H1 (cell line): Measurements from ENCODE around the gene HMCN2. TPM values are rescaled to one million over a fixed set of nuclear protein-coding genes. Genes with fewer than 3 reads are reported as not detected.

Experiments used
- CTCF ChIA-PET: fragments of 300-600 bp; sonication (Branson Sonifier 250); formaldehyde crosslinking; loops from one replicate; lab custom pipeline; 2021; ENCODE audit not compliant: partially characterized antibody; lab: Charles Lee
- POLR2A ChIA-PET: fragments of 300-600 bp; sonication (Branson Sonifier 250); formaldehyde crosslinking; loops from one replicate; lab custom pipeline; 2021; ENCODE audit warnings: inconsistent platforms; ENCODE audit not compliant: partially characterized antibody; lab: Charles Lee
- DNase-seq, 2 experiments: peaks; one replicate each; pipeline versions ENCODE4 v3.0.0 to v3.0.0-alpha.2; 2010 to 2022; ENCODE audit warnings: low spot score in 2 of 2, low read depth in 1 of 2, mixed read lengths in 1 of 2
- FAIRE-seq: peaks from 2 replicates; lab custom pipeline; 2011; peaks lifted over from hg19 to GRCh38; lab: Jason Lieb, UNC
- H2AFZ ChIP-seq: 2 replicates; pipeline ENCODE4 v1.8.1; 2012; ENCODE audit warnings: low read length, inconsistent platforms
- H2AK5ac ChIP-seq: 2 replicates; pipeline ENCODE4 v1.6.1; 2013; ENCODE audit warnings: low read depth, low read length
- H2BK120ac ChIP-seq: replicated peaks from 2 replicates; pipeline ENCODE3; 2013; ENCODE audit warnings: low read depth, low read length, inconsistent platforms
- H2BK12ac ChIP-seq: 2 replicates; pipeline ENCODE4 v1.6.1; 2013; ENCODE audit warnings: low read depth, low read length
- H2BK15ac ChIP-seq: 2 replicates; pipeline ENCODE4 v1.6.1; 2013; ENCODE audit warnings: low read length
- H2BK20ac ChIP-seq: 2 replicates; pipeline ENCODE4 v1.6.1; 2013; ENCODE audit warnings: low read length
- H2BK5ac ChIP-seq: 2 replicates; pipeline ENCODE4 v1.6.1; 2013; ENCODE audit warnings: low read depth, low read length
- H3K14ac ChIP-seq: 2 replicates; pipeline ENCODE4 v1.6.1; 2013; ENCODE audit warnings: inconsistent platforms; ENCODE audit not compliant: insufficient read length
- H3K18ac ChIP-seq: 2 replicates; pipeline ENCODE4 v1.6.1; 2013; ENCODE audit warnings: low read length; ENCODE audit errors: extremely low read depth
- H3K23ac ChIP-seq: 2 replicates; pipeline ENCODE4 v1.6.1; 2013; ENCODE audit warnings: inconsistent platforms; ENCODE audit not compliant: insufficient read length
- H3K23me2 ChIP-seq: 2 replicates; pipeline ENCODE4 v1.6.1; 2013; ENCODE audit warnings: low read depth, low read length
- H3K27ac ChIP-seq: 2 replicates; pipeline ENCODE4 v1.6.1; 2011; ENCODE audit warnings: low read depth, low read length, inconsistent platforms
- H3K27me3 ChIP-seq, 4 experiments: replicated peaks in 1 of 4; 1 replicate in 1 of 4; 2 replicates in 3 of 4; pipeline versions ENCODE4 v1.6.1 to v1.8.1; 2011 to 2013; ENCODE audit warnings: low read length in 3 of 4, mild to moderate bottlenecking in 3 of 4, inconsistent platforms in 2 of 4, mixed read lengths in 2 of 4, moderate library complexity in 1 of 4; ENCODE audit not compliant: control insufficient read depth in 3 of 4, insufficient read depth in 3 of 4; ENCODE audit errors: extremely low read depth in 1 of 4
- H3K36me3 ChIP-seq, 4 experiments: 2 replicates each; pipeline versions ENCODE4 v1.6.1 to v1.8.1; 2011 to 2013; ENCODE audit warnings: mild to moderate bottlenecking in 4 of 4, low read length in 3 of 4, moderate library complexity in 2 of 4, control low read depth in 1 of 4, inconsistent platforms in 1 of 4; ENCODE audit not compliant: insufficient read depth in 4 of 4, control insufficient read depth in 2 of 4
- H3K4ac ChIP-seq: replicated peaks from 2 replicates; pipeline ENCODE3; 2013; ENCODE audit warnings: low read length, low read depth, mixed read lengths, inconsistent platforms; ENCODE audit not compliant: insufficient read length
- H3K4me1 ChIP-seq, 4 experiments: replicated peaks in 1 of 4; 1 replicate in 1 of 4; 2 replicates in 3 of 4; pipeline versions ENCODE4 v1.6.1 to v1.8.1; 2011 to 2013; ENCODE audit warnings: low read length in 3 of 4, inconsistent platforms in 2 of 4, mixed read lengths in 1 of 4; ENCODE audit not compliant: insufficient read depth in 4 of 4, control insufficient read depth in 3 of 4
- H3K4me2 ChIP-seq, 2 experiments: 2 replicates each; pipeline versions ENCODE4 v1.6.1 to v1.8.1; 2011 to 2013; ENCODE audit warnings: low read depth in 2 of 2, low read length in 2 of 2, control low read depth in 1 of 2, inconsistent platforms in 1 of 2, mild to moderate bottlenecking in 1 of 2; ENCODE audit not compliant: insufficient read depth in 1 of 2
- H3K4me3 ChIP-seq, 4 experiments: fragments of 200-600, 300-600 bp in 1 of 4; sonication (generic), shearing (Covaris generic), sonication (Bioruptor Twin) in 1 of 4; 2 replicates each; pipeline versions ENCODE4 v1.5.1 to v1.8.1; 2011 to 2016; ENCODE audit warnings: low read length in 4 of 4, low read depth in 3 of 4, control low read depth in 2 of 4, inconsistent platforms in 2 of 4, mild to moderate bottlenecking in 2 of 4, mixed read lengths in 1 of 4, moderate library complexity in 1 of 4; ENCODE audit not compliant: insufficient read depth in 2 of 4; ENCODE audit errors: extremely low read depth in 1 of 4
- H3K56ac ChIP-seq: replicated peaks from 2 replicates; pipeline ENCODE3; 2013; ENCODE audit warnings: low read depth, mild to moderate bottlenecking, mixed read lengths, low read length, inconsistent platforms; ENCODE audit not compliant: insufficient read length
- H3K79me1 ChIP-seq: 2 replicates; pipeline ENCODE4 v1.6.1; 2013; ENCODE audit warnings: low read depth, low read length, control low read depth
- H3K79me2 ChIP-seq, 2 experiments: 2 replicates each; pipeline versions ENCODE4 v1.6.1 to v1.8.1; 2012 to 2013; ENCODE audit warnings: low read length in 2 of 2, mild to moderate bottlenecking in 2 of 2, inconsistent platforms in 1 of 2; ENCODE audit not compliant: insufficient read depth in 2 of 2, control insufficient read depth in 1 of 2
- H3K9ac ChIP-seq, 4 experiments: replicated peaks in 1 of 4; 1 replicate in 1 of 4; 2 replicates in 3 of 4; pipeline versions ENCODE4 v1.6.1 to v1.8.1; 2011 to 2013; ENCODE audit warnings: low read depth in 3 of 4, low read length in 3 of 4, control low read depth in 2 of 4, mild to moderate bottlenecking in 2 of 4, moderate library complexity in 2 of 4, inconsistent platforms in 1 of 4; ENCODE audit errors: extremely low read depth in 1 of 4
- H3K9me3 ChIP-seq, 2 experiments: 2 replicates each; pipeline versions ENCODE4 v1.6.1 to v1.8.1; 2012 to 2013; ENCODE audit warnings: mild to moderate bottlenecking in 2 of 2, moderate library complexity in 2 of 2, control low read depth in 1 of 2, inconsistent platforms in 1 of 2, low read depth in 1 of 2, low read length in 1 of 2, mixed read lengths in 1 of 2; ENCODE audit not compliant: insufficient read depth in 2 of 2
- H4K20me1 ChIP-seq, 2 experiments: replicated peaks in 1 of 2; 2 replicates each; pipeline versions ENCODE3 to v1.8.1; 2011 to 2013; ENCODE audit warnings: inconsistent platforms in 2 of 2, low read length in 2 of 2, mild to moderate bottlenecking in 1 of 2; ENCODE audit not compliant: insufficient read depth in 2 of 2, control insufficient read depth in 1 of 2
- H4K5ac ChIP-seq: 2 replicates; pipeline ENCODE4 v1.6.1; 2013; ENCODE audit warnings: low read length, low read depth, mixed read lengths, inconsistent platforms; ENCODE audit not compliant: insufficient read length
- H4K8ac ChIP-seq: 2 replicates; pipeline ENCODE4 v1.8.0; 2013; ENCODE audit warnings: mild to moderate bottlenecking, moderate library complexity, low read length, inconsistent platforms; ENCODE audit not compliant: insufficient read depth; ENCODE audit errors: extremely low read depth
- H4K91ac ChIP-seq: replicated peaks from 2 replicates; pipeline ENCODE3; 2013; ENCODE audit warnings: low read length, mixed read lengths, inconsistent platforms; ENCODE audit not compliant: insufficient read length
- BACH1 ChIP-seq: IDR thresholded peaks from 2 replicates; pipeline ENCODE4 v1.6.1; 2012; ENCODE audit warnings: low read length, improper control_type of control experiment
- CREB1 ChIP-seq: IDR thresholded peaks from 2 replicates; pipeline ENCODE4 v1.6.1; 2012; ENCODE audit warnings: inconsistent platforms
- PHF8 ChIP-seq: fragments of 200-600 bp; sonication (generic); conservative IDR thresholded peaks from 2 replicates; pipeline ENCODE4 v1.7.1; 2012; ENCODE audit warnings: low read depth, mild to moderate bottlenecking, inconsistent platforms, low read length, moderate library complexity
- RAD21 ChIP-seq, 2 experiments: IDR thresholded peaks in 1 of 2; conservative IDR thresholded peaks in 1 of 2; 2 replicates each; pipeline ENCODE4 v1.6.1; 2011; ENCODE audit warnings: low read depth in 2 of 2, low read length in 2 of 2, improper control_type of control experiment in 1 of 2, inconsistent platforms in 1 of 2, mild to moderate bottlenecking in 1 of 2, moderate library complexity in 1 of 2
- RNF2 ChIP-seq: fragments of 200-900, 300-1000 bp; sonication (generic); IDR thresholded peaks from 2 replicates; pipeline ENCODE4 v1.7.1; 2016; ENCODE audit warnings: borderline replicate concordance, low read depth, mild to moderate bottlenecking, antibody characterized with exemption, low read length; ENCODE audit not compliant: poor library complexity, severe bottlenecking; ENCODE audit errors: missing control alignments
- SAP30 ChIP-seq: fragments of 300-600 bp; sonication (generic); IDR thresholded peaks from 2 replicates; pipeline ENCODE4 v1.7.1; 2012; ENCODE audit warnings: low read length, moderate library complexity, mild to moderate bottlenecking, inconsistent platforms; ENCODE audit not compliant: insufficient read depth, insufficient replicate concordance
- SP1 ChIP-seq: IDR thresholded peaks from 2 replicates; pipeline ENCODE4 v1.6.1; 2011; ENCODE audit warnings: low read depth, low read length
- TEAD4 ChIP-seq: IDR thresholded peaks from 2 replicates; pipeline ENCODE4 v1.6.1; 2012; ENCODE audit warnings: low read depth, low read length, inconsistent platforms, mixed read lengths
- ZNF274 ChIP-seq: IDR thresholded peaks from 2 replicates; pipeline ENCODE4 v1.7.0; 2012; ENCODE audit warnings: low read length, borderline replicate concordance; ENCODE audit errors: extremely low read depth
- WGBS, 2 experiments: shearing (Covaris generic) in 1 of 2; methylation state at CpG; one replicate each; pipeline versions ENCODE4 v1.1.6 to v1.1.7; 2013 to 2015; ENCODE audit warnings: low lambda C conversion rate in 2 of 2, mixed read lengths in 2 of 2, inconsistent platforms in 1 of 2, low coverage in 1 of 2, missing lambda C conversion rate in 1 of 2; ENCODE audit not compliant: insufficient replicate concordance in 2 of 2, insufficient coverage in 1 of 2, insufficient read length in 1 of 2; ENCODE audit errors: extremely low coverage in 1 of 2, missing lambda C conversion rate in 1 of 2; 5-methylcytosine and 5-hydroxymethylcytosine counted together
- polyA plus RNA-seq, 7 experiments: library from polyadenylated mRNA; depleted of rRNA in 3 of 7; stranded (reverse) in 5 of 7; unstranded in 2 of 7; fragments of >200 nt in 5 of 7; fragments of 200-250 nt in 2 of 7; gene quantifications; 1 replicate in 5 of 7; 2 replicates in 1 of 7; 4 replicates in 1 of 7; pipeline versions ENCODE4 v1.2.1 to v1.2.3, GENCODE V29; 2011 to 2013; ENCODE audit warnings: missing spikeins in 2 of 7, mixed read lengths in 2 of 7
- total RNA-seq: library from RNA; stranded (reverse); fragmentation: NEBNext Ultra II Directional; extraction: Animal tissue kit (Norgen Biotek cat#: 25700); gene quantifications from 2 replicates; pipeline ENCODE4 v1.2.1, GENCODE V29; 2021
- TF ChIP-seq, protein P1 (sequence below): IDR thresholded peaks from 2 replicates; pipeline ENCODE4 v1.6.1; 2012; ENCODE audit warnings: inconsistent platforms

HMCN2 gene
- total and polyA plus RNA-seq, 2 of the 8 experiments (the other 6 are each of a cell fraction or from before 2014, with no cell fraction given) = 5.0 to 9.1 TPM

- Histone ChIP-seq H3K56ac (no peak overlapping the region), H2BK12ac (peak overlapping the region; percentile 10; the same call in 1 of the 2 replicates), H3K23ac (no peak overlapping the region), H3K79me1 (no peaks in the 10 kb centered on the region), H4K8ac (no peak overlapping the region), H3K23me2 (no peaks in the 10 kb centered on the region; the same call in 1 of the 2 replicates), H3K36me3 (no peaks in the 10 kb centered on the region), H3K4me3 (peak overlapping the region in 1 of 4 experiments; percentile 27; a peak in 1 of 8 replicates), H3K4ac (no peak overlapping the region), H3K27ac (no peak overlapping the region), H2AFZ (peak overlapping the region; percentile 100), H2BK120ac (no peak overlapping the region), H2AK5ac (no peak overlapping the region), H3K4me2 (peak overlapping the region; percentile 1 to 59; a peak in 2 of 4 replicates), H2BK15ac (peak overlapping the region; percentile 50; the same call in 1 of the 2 replicates), H3K4me1 (peaks cover 0 to 12% (median 4%) of the 10 kb centered on the region in 4 experiments; a peak in 4 of 7 replicates), H3K27me3 (peaks cover 0 to 4% (median 0%) of the 10 kb centered on the region in 4 experiments; a peak in 2 of 7 replicates), H3K14ac (no peak overlapping the region), H3K9ac (no peak overlapping the region), H4K91ac (no peak overlapping the region), H4K5ac (no peak overlapping the region), H4K20me1 (no peaks in the 10 kb centered on the region), H2BK5ac (no peak overlapping the region), H3K9me3 (no peaks in the 10 kb centered on the region), H3K79me2 (no peaks in the 10 kb centered on the region), H3K18ac (no peak overlapping the region), H2BK20ac (peak overlapping the region; percentile 27; the same call in 1 of the 2 replicates)
- FAIRE-seq (no peak), DNase-seq (no peak)
- CTCF ChIA-PET = interaction anchor here (0.6 to 10.0 kb wide), 44 partner anchors 8 to 269 kb away, joined by 3 to 63 read pairs (median 5); no protein-coding TSS in a partner anchor
- 92% methylated on average over 11 of the region's 11 CpGs; no CpG with 5 or more reads in 1 of the 2 experiments for WGBS, 2 experiments
- POLR2A ChIA-PET = interaction anchor here (1.2 kb wide), 1 partner anchor 23 kb away, joined by 4 read pairs; the partner anchor contains the start of gene HMCN2
- TF ChIP-seq, protein P1, sequence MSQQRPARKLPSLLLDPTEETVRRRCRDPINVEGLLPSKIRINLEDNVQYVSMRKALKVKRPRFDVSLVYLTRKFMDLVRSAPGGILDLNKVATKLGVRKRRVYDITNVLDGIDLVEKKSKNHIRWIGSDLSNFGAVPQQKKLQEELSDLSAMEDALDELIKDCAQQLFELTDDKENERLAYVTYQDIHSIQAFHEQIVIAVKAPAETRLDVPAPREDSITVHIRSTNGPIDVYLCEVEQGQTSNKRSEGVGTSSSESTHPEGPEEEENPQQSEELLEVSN = no peak; the same call in 1 of the 2 replicates
- TF ChIP-seq RAD21 (IDR thresholded peaks at IDR 0.05 in 1 of 2, conservative IDR thresholded peaks at IDR 0.05 in 1 of 2; ENCODE audit: low read depth in 2 of 2, low read length in 2 of 2) = no peak
- TF ChIP-seq RNF2 = no peak
- no peak for TF ChIP-seq ZNF274
- TF ChIP-seq SAP30 = no peak
- TF ChIP-seq BACH1 = no peak
- no peak for TF ChIP-seq CREB1
- TF ChIP-seq TEAD4 = no peak
- TF ChIP-seq PHF8 = no peak
- TF ChIP-seq SP1 = no peak
These were observed 23.1 kb upstream of the HMCN2 start for GRCh38 chr9:130242270-130243014.
